Hepatic stellate cell (primary cell): ENCODE data around the gene SLC44A4.

Source experiments
- DNase-seq: peaks from one replicate; pipeline ENCODE4 v3.0.0; 2011; ENCODE audit warnings: low spot score

The SLC44A4 gene

DNA sequence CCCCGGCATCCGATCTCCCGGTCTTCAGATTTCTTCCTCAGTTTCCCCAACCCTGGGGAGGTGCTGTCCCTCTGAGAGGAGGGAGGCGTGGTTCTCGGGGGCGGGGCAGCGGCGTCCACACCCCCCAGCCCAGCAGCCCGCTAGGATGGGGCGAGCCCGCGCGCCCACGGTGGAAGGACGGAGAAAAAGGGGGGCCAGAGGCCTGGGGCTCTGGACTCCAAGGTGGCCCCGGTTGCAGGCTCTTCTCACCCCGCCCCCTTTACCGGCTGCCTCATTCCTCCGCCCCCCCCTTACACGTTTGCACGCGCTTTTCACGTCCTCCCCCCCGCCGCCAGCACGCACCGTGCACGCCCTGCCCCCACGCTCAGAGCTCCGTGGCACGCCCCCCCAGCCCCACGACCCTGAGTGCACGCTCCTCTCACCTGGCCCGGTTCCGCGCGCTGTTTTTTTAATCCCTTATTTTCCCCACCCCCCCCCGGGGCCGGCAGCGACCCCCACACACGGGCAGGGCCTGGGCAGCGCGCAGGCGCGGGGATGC is 22.7 kb upstream of the SLC44A4 start:
- DNase-seq, result peak; percentile 72

- no peak for DNase-seq
Observed at GRCh38 chr6:31900917-31901414, 22.2 kb upstream of the SLC44A4 start.

- DNase-seq, result no peak
Observed at GRCh38 chr6:31899882-31900722, 21.3 kb upstream of the SLC44A4 start.

GRCh38 chr6:31899215-31899614 is 20.4 kb upstream of the SLC44A4 start:
- DNase-seq, result no peak

DNA sequence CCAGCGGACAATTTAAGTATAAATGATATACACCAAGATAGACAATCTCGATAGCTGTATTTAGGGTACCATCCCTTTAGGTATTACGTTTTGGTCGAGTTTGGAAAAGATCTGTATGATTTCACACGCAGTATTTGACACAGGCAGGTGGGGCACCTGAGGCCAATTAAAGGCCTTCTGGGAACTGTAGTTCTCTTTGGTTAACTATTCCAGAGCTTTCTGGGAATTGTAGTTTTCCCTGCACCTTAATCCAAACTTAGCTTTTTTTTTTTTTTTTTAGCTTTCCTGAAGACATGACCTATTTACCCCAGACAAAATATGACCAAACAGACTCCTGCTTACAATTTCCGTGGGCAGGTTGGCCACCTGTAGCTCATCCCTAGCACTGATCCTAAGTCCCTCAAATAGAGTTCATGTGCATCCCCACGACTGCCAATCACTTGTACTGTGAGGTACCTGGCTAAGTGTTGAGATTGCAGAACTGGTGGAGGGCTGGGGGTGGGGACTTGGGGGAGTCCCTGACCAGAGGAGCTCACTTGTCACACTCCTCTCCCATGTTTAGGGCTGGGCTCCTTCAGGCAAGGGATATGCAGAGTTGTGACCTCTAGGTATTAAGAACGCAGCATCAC is 19.7 kb upstream of the SLC44A4 start:
- DNase-seq, result peak; percentile 38

GRCh38 chr6:31897612-31898382 is 19.0 kb upstream of the SLC44A4 start, which contains the start of gene EHMT2:
Gene EHMT2, minus strand, starts transcription at chr6:31897698. Its CDS starts 21 bp downstream, at chr6:31897677.
- DNase-seq, result peak; percentile 92

DNA sequence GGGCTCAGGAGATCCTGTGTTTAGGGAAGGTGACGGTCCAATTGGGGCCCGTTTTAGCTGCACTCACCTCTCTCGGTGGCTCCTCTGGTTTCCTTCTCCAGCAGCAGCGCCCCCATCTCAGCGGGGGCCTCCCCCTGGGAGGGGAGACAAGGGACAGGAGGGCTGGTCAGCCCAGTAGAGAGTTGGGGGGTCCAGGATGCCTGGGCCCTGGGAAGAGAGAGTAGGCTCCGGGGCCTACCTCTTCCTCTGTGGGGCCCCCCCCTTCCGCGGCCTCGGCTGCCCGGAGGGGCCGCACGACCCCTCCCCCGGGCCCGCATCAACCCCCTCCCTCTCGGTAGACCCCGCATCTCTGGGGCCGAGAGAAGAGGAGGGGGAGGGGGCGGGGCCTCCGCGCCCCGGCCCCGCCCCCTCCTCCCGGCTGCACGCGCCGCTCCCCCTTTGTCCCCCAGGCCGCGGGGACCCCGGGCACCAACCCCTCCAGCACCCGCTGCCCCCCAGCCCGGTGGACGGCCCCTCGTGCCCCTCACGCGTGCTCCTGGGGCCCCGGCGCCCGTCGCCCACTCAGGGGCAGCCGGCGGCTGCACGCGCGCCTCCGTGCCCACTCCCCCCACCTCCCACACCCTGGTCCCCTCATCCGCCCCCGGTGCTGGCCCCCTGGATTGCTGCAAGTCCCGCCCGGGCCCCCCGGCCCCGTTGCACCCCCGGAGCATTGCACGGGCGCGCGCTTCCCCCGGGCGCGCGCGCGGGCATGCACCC is 18.2 kb upstream of the SLC44A4 start:
- DNase-seq, result no peak

GRCh38 chr6:31896493-31896855 is 17.7 kb upstream of the SLC44A4 start:
- no peak for DNase-seq

GRCh38 chr6:31892821-31893220 is 14.0 kb upstream of the SLC44A4 start:
- no peak for DNase-seq

- DNase-seq, result no peak
Observed at GRCh38 chr6:31889331-31889972, 10.7 kb upstream of the SLC44A4 start.

GRCh38 chr6:31888276-31889258 is 9.8 kb upstream of the SLC44A4 start:
- DNase-seq, result peak; percentile 45

DNA sequence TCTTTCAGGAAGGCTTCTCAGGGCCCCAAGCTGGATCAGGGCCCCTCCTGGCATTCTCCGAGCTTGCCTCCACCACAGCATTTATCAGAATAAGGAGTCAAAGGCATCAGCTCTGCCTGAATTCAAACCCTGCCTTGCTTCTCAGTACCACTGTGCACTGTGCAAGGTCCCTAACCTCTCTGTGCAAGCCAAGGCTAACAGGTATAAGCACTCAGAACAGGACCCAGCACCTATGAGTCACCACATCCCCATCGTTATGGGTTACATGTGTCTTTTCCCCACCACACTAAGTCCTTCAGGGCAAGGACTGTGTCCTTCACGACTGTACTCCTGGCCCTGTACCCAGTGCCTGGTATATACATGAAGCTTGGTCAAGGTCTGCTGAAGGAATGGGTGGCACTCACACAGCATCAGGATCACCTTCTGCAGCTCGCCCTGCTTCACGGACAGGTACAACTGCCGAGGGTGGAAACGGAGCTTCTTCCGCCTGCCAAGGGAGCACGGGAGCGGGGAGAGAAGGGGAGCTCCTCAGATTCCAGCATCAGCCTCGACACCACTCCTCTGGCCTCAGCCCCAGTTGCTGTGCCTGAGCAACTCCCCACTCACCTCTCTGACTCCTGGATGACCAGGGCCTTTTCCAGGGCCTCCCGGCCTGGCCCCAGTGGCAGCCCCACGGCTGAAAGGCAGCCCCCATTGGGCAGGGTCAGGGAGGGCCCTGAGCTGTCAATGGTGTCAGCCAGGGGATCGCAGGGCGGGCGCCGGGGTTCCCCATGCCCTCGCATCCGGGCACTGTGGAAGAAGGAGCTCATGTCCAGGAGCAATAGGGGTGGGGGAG is 8.6 kb upstream of the SLC44A4 start:
- DNase-seq, result no peak

GRCh38 chr6:31886541-31886991 is 7.8 kb upstream of the SLC44A4 start:
- DNase-seq, result no peak

DNA sequence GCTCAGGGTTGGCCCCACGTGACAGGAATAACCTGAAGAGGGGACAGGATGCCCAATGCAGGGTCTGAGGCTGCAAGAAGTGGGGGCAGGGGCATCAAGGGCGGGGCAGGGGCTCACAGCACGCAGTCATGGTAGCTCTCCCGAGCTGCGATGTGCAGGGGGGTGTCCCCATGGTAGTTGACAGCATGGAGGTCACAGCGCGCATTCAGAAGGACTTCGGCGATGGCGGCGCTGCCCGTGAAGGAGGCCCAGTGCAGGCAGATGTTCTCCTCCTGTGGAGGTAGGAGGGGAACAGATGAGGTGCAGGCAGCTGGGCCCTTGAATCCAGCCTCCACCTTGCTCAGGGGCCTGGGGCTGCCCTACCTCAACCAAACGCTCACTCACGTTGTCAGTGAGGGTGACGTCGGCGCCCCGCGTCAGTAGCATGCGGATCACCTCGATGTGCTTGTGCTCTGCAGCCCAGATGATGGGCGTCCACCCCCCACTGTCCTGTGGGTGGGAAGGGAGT is 5.8 kb upstream of the SLC44A4 start:
- DNase-seq, result no peak

GRCh38 chr6:31883676-31884075 is 4.9 kb upstream of the SLC44A4 start:
- no peak for DNase-seq

DNA sequence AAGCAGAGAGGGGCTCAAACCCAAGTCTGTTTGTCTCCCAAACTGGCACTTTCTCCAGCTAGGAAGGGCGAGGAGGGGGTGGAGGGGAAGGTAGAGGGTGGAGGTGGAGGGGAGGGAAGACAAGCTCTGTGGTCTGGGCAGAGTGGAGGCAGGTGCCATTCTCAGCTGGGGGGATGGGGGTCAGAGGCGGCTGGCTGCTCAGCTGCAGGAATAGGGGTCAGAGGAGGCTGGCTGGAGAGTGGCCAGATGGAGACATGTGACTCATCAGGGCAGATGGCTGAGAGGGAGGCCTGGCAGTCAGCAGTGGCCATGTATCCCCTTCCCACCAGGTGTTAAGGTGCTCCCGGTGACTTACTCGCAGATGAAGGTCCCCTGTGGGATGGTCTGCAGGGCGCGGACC is 3.5 kb upstream of the SLC44A4 start:
- DNase-seq, result peak; percentile 75

DNA sequence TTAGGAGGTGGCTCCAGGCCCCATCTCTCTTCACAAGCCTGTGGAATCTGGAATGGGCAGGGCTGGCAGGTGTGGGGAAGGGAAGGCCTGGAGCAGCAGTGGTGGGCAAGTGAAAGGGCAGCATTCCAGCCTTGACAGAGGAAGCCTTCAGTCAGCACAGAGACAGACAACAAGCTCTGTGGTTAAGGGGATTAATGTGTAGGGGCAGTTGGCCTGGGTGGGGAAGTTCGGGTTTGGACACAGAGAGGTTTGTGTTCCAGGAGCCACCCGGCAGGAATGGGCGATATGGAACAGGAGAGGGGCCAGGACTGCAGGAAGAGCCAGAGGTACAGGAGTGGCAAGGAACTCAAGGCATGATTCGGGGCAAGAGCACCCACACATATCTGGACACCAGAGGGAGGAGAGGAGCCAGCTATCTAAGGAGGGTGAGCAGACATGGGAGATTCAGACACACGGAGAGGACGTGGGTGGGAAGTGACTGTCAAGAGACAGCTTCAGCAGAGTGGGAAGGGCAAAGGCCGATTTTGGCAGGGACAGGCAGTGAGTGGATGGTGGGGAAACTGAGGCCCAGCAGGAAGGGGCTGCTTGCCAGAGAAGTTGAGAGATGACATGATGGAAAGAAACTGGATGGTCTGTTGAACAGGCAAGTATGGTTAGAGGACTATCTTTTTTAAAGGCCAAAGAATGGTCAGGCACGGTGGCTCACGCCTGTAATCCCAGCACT is 2.5 kb upstream of the SLC44A4 start:
- no peak for DNase-seq

DNA sequence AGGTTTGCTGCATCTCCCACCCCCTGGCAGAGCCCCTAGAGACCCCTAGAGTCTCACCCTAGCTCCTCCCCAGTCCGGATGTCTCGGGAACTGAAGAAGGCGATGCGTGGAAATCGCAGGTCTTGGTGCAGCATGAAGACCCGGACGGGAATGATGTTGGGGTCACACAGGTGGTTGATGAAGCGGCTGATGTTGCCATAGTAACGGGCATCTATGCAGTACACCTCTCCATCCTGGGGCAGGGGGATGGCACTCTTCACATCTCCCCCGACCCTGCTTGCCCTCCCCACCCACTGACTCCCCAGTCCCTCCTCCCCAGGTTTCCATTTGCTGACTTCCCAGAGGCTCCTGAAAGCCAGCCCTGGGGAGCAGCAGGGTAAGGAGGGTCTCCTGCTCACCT is 1.8 kb upstream of the SLC44A4 start:
- no peak for DNase-seq
